ENCODE results near the gene BCL7C.

Gene BCL7C

DNA sequence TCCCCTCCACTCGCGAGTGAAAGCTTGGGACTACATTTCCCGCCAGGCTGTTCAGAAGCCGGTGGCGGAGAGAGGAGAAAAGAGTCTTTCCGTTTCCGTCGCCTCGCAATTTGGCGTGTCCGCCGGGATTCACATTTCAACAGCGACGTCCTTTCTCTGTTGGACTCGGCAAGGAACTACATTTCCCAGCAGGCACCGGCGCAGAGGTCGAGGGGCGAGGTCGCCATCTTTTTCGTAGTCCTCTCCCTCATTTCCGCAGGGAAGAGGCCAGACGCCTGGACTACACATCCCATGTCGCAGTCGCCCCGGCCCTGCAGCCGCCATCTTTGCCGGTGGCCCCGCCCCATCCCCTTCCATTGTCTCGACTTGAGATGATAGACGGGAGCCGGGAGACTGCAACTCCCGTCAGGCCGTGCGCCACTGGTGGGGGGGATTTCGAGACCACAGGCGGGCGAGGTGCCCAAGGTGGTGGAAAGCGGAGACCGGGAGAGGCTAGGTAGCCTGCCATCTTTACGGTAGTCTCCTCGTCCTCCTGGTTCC is 28.6 kb upstream of the BCL7C start:
- peak; percentile 98 for DNase-seq (ENCODE audit: low read depth)

DNA sequence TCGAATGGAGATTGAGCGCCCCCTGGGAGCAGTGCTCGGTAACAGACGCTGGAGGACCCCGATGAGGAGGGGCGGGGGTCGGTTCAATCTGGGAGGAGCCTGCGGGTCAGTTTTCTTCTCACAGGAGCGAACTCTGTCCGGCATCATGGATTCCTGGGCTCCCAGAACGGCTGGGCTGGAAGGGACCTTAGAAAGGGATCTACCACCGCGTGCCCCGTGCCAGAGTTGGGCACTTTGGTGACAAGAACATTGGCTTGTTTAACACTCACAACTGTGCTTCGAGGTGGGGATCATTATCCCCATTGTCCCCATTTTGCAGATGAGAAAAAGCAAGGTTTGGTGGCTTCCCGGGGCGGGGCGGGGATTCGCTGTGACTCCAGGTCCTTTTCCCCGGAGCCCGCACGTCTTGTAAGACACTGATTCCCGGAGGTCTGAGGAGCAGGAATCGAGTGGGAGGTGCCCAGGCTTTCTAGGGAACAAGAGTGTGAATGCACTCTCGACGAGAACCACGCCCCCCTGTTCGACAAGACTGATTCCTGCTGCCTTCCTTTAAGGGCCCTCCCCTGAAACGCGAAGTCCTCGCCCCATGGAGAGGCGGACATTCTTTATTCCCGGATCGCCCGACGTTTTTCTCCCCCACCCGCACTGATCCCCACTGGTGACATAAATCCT is 28.0 kb upstream of the BCL7C start:
- peak; percentile 76 for DNase-seq (ENCODE audit: low read depth)

DNA sequence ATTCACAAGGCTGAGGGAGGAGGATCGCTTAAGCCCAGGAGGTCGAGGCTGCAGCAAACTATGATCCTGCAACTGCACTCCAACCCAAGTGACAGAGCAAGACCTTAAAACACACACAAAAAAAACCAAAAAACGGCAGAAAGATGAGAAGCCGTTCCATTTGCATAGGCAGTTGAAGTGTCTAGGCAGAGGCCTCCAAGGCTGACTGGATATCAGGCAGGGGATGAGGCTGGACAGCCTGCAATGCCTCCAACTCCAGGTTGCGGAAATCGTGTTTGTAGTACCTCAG is 27.5 kb upstream of the BCL7C start:
- no peak for DNase-seq (ENCODE audit: low read depth)

DNA sequence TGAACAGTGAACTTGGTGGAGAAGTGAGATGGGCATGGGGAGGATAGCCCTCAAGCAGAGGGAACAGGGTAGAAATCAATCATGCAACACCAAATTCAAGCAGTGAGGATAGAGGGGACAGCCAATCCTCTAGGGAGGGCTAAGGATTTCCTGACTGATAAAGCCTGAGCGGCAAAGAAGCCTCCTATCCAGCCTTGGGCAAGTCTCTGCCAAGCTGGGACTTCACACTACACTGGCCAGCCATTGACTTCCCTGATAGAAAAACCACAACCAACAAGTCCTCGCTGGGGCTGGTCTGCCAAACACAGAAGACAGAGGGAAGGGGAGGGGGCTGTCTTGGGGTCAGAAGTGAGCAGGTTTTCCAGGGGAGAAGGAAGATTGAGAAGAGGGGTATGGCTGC is 27.0 kb upstream of the BCL7C start:
- no peak for DNase-seq (ENCODE audit: low read depth)

DNA sequence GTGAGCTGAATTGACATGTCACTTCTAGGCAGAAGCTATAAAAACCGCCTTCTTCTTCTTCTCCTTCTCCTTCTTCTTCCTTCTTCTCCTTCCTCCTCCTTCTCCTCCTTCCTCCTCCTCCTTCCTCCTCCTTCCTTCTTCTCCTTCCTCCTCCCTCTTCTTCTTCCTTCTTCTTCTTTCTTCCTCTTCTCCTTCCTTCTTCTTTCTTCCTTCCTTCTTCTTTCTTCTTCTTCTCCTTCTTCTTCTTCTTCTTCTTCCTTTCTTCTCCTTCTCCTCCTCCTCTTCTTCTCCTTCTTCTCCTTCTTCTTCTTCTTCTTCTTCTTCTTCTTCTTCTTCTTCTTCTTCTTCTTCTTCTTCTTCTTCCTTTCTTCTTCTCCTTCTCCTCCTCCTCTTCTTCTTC is 24.7 kb upstream of the BCL7C start:
- no peak for DNase-seq (ENCODE audit: low read depth)

DNA sequence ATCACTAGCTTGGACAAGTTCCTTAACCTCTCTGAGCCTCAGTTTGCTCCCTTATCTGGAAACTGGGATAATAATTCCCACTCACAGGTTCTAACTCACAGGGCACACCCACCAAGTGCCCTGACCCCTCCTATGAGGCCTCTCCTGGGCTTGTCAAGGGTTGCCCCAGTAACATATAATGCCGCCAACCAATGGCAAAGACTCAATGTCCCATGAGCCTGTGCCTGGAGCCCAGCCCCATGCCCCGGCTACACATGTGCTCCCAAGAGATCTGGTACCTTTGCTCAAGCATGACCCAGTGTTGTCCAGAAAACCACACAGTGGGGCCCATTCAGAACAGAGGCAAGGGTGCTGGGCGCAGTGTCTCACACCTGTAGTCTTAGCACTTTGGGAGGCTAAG is 21.0 kb upstream of the BCL7C start:
- DNase-seq (ENCODE audit: low read depth), result no peak

DNA sequence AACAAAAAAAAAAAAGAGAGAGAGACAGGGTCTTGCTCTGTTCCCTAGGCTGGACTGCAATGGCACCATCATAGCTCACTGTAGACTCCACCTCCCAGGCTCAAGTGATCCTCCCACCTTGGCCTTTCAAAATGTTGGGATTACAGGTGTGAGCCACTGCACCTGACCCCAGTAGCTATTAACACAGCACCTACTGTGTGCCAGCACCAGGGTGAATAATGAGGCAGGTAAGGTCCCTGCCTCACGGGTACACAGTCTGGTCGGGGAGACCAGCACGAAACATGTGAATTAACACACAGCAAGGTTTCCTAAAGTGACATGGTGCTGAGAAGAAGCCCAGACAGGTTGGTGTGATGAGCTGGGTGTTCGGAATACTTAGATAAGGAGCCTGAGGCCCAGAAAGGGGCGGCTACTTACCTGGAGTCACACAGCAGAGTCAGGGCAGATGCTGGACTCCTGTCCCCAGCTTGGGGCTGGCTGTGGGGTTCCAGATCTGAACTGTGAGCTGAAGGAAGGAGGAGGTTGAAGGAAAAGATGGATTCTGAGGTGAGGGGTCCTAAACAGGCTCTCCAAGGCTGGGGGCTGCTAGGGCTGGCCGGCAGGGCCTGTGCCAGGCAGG is 19.0 kb upstream of the BCL7C start:
- DNase-seq (ENCODE audit: low read depth), result no peak

DNA sequence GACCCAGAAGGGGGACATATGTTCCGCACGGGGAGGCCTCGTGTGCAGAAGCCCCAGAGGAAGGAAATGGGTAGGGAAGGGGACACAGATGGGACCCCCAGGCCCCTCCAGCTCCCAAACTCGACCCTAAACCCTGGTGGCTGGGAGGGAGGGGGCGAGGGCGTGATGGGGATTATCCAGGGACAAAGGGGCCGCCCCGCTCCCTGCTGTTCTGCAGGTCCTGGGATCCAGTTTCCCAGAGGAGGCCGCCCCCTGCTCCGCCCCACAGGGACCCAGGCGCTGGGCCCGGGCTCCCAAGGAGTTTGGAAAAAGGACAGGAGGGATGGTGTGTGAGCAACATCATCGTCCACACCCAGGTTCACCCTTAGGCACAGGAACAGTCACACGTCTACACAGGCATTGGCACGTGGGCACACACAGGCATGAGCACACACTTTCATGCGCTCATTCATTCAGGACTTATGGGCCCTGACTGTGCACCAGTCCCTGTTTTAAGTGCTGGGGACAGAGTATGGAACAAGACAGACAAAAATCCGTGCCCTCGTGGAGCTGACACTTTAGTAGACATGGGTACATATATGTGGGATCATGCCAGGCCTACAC is 16.7 kb upstream of the BCL7C start:
- DNase-seq (ENCODE audit: low read depth), result no peak

DNA sequence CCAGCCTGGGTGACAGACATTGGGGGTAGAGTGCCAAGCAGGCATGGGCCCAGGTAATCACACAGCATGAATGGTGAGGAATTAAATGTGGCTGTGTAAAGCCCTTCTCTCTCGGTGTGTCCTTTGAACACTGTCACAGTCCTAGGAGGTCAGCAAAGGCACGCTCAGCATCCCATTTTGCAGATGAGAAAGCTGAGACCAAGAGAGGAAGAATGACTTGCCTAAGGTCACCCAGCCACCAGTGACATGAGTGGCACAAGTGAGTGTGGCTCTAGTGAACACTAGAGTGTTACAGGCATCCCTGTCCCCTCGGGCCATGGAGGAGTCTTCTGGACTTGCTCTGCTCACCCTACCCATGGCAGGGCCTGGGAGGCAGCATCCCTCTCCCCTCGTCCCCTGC is 13.2 kb upstream of the BCL7C start:
- no peak for DNase-seq (ENCODE audit: low read depth)

DNA sequence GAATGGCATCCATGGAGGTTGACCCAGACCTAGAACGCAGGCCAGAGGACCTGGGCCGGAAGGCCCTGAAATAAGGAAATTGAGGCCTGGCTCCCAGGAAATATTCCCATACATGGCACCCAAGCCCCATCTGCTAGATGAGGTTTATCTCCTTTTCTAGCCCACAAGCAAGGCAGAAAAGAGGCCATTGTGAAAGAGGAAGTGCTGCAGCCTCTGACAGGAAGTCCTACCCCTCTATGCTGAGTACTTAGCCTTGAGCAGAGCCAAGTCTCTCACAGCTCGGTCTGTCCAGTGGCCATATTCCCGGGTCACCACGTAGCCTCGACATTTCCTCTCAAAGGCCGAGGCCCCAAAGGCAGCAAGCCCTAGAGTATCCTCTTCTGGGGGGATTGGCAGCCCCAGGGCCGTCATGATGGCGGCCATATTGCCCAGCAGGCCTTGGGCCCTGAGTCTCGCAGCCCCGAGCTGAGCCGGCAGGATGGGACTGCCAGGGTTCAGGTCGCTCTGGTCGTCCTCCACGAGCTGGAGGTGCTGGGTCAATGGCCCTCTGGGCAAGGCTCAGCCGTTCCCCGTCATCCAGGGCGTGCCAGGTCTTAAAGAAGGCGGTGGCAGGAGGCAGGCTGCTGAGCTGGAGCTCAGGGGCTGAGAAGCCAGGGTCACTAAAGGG is 10.4 kb upstream of the BCL7C start:
- no peak for DNase-seq (ENCODE audit: low read depth)

DNA sequence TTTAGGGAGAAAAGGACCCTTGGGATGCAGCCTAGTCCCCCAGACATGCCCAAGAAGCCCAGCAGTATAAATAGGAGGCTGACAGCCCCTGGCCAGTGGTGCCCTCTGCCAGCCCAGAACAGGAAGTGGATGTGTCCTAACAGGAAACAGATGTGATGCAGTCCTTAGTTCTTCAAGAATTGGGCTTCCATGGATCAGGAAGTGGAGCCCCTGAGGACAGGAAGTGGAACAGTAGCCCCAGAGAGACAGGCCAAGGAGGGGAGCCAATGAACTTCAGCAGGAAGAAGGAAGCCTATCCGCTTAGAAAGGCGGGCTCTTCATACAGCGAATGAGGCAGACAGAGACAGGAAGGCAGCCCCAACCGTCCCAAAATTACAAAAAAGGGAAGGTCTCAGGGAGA is 9.7 kb upstream of the BCL7C start:
- no peak for DNase-seq (ENCODE audit: low read depth)

DNA sequence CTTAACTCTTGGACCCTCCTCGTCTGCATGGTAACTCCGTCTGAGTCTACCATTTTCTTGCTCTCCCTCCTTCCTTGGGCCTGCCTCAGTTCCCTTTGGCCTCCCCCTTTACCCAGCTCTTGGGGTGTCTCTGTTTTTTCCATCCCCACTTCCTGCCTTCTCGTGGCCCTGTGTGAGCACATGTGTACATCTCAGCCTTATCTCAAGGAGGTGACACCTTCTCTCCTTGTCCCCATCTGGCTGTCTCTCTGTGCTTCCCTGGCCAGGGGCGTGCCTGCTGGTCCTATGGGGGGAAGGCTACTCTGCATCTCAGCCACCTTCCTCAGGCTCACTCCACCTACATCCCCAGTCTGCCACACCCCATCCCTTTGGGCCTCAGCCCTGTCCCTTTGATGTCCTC is 9.1 kb upstream of the BCL7C start:
- no peak for DNase-seq (ENCODE audit: low read depth)

DNA sequence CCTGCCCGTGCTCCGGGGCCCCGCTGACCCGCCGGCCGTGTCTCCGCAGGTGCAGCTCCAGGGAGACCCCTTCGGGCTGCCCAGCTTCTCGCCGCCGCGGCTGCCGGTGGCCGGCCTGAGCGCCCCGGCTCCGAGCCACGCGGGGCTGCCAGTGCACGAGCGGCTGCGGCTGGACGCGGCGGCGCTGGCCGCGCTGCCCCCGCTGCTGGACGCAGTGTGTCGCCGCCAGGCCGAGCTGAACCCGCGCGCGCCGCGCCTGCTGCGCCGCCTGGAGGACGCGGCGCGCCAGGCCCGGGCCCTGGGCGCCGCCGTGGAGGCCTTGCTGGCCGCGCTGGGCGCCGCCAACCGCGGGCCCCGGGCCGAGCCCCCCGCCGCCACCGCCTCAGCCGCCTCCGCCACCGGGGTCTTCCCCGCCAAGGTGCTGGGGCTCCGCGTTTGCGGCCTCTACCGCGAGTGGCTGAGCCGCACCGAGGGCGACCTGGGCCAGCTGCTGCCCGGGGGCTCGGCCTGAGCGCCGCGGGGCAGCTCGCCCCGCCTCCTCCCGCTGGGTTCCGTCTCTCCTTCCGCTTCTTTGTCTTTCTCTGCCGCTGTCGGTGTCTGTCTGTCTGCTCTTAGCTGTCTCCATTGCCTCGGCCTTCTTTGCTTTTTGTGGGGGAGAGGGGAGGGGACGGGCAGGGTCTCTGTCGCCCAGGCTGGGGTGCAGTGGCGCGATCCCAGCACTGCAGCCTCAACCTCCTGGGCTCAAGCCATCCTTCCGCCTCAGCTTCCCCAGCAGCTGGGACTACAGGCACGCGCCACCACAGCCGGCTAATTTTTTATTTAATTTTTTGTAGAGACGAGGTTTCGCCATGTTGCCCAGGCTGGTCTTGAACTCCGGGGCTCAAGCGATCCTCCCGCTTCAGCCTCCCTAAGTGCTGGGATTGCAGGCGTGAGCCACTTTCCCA is 8.4 kb upstream of the BCL7C start:
- DNase-seq (ENCODE audit: low read depth), result peak; percentile 43

DNA sequence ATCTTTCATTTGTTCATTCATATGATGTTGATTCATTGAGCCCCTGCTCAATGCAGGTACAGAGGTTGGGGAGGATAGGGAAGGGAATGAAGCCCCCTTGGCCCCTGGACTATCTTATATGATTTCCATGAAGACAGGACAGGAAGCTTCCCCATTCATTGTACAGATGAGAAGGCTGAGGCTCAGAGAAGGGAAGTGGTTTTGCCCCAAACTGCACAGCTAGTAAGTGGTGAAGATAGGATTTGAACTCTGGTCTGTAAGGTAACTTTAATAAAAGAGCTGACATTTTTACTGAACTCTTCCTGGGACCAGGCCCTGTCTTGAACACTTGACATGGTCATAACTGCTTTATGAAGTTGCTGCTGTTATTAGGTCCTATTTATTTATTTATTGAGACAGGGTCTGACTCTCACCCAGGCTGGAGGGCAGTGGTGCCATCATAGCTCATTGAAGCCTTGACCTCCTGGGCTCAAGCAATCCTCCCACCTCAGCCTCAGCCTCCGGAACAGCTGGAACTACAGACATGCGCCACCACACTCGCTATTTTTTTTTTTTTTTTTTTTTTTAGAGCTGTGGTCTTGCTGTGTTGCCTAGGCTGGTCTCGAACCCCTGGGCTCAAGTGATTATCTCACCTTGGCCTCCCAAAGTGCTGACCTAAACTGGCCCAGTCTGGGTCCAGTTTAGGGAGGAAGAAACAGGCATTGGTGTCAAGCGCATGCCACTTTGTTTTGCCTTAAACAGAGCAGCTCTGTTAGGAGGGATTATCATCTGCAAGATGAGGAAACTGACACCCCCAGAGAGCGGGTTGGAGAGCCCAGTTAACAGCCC is 7.5 kb upstream of the BCL7C start:
- DNase-seq (ENCODE audit: low read depth), result no peak

DNA sequence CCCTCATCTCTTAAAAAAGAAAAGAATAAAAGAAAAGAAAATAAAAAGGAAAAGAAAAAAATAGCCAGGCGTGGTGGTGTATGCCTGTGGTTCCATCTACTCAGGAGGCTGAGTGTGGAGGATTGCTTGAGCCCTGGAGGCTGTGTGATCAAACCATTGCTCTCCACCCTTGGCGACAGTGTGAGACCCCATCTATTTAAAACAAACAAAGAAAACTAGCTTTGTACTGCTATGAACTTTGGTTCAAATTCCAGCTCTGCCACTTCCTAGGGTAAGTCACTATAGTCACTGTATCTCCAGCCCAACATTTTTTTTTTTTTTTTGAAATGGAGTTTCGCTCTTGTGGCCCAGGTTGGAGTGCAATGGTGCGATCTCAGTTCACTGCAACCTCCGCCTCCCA is 6.7 kb upstream of the BCL7C start:
- no peak for DNase-seq (ENCODE audit: low read depth)

DNA sequence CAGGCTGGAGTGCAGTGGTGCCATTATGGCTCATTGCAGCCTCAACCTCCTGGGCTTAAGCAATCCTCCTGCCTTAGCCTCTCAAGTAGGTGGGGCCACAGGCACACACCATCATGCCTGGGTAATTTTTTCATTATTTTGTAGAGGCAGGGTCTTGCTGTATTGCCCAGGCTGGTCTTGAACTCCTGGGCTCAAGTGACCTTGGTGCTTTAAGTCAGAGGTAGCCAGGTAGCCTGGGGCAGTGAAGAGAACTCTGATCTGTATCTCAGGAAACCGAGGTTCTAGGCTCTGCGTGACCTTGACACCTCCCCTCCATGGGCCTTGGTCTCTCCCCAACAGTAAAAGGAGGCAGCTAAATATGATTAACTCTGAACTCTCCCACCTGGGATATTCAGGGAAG is 5.9 kb upstream of the BCL7C start:
- DNase-seq (ENCODE audit: low read depth), result no peak

DNA sequence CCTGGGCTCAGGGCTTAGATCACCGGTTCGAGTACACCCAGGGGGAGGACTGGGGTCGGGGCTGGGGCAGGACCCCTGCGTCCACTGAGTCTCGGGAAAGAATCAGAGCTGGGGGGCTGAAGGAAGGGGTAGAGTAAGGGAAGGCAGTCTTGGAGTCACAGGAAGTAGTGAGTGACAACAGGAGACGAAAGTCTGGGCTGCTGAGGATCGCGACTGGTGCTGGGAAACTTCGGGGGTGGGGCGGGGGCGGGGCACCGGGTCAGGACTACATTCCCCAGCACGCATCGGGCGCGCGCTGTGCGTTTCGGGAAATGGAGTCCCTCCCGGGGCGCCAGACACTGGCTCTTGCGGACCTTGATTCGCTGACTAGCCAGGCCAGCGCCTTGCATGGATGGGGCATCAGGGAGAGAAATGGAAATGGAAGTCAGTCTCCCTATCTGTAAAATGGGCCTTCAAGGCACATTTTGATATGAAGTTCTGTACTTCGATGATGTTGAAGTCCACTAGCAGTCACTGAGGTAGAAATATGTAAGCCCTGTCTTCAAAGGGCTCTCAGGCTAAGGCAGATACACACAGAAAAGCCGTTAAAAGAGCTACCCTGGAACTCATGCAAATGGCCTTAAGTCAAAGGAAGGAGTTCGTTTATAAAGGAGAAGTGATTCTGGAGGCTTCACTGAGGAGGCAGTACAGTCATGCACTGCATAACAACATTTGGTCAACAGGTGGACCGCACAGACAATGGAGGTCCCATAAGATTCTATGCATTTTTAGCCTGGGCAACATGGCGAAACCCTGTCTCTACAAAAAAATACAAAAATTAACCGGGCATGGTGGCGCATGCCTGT is 3.2 kb upstream of the BCL7C start:
- DNase-seq (ENCODE audit: low read depth), result peak; percentile 62

DNA sequence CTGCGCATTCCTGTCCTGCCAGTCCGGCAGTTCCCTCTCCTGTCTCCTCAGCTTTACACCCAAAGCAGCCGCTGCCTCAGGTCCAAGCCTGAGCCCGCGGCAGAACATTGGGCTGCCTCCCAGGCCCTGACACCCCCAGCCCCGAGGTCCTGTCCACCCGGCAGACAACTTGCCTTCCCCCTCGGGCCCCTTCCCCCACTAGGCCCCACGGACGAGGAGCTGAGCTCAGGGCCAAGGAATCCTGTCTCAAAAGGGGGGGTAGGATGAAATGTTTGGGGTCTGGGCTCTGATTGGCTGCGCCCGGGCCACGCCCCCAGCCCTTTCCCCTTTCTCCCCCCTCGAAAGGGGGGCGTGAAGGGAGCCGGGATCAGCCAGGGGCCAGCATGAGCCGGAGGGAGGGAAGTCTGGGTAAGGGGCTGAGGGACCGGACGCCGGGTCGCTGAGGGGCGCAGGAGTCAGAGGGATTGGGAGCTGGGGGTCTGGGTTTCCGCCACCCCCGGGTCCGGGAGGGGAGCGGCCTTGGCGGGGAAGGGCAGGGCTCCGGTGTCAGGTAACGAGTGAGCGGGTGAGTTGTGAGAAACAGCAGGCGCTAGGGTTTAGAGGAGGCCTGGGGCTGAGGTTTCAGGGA is 2.5 kb upstream of the BCL7C start, which contains the start of gene CTF1:
Gene CTF1 (plus strand): TSS at position 354 of the 628 bp plus-strand sequence. CDS start 30 bp downstream, at position 384.
- DNase-seq (ENCODE audit: low read depth), result no peak

DNA sequence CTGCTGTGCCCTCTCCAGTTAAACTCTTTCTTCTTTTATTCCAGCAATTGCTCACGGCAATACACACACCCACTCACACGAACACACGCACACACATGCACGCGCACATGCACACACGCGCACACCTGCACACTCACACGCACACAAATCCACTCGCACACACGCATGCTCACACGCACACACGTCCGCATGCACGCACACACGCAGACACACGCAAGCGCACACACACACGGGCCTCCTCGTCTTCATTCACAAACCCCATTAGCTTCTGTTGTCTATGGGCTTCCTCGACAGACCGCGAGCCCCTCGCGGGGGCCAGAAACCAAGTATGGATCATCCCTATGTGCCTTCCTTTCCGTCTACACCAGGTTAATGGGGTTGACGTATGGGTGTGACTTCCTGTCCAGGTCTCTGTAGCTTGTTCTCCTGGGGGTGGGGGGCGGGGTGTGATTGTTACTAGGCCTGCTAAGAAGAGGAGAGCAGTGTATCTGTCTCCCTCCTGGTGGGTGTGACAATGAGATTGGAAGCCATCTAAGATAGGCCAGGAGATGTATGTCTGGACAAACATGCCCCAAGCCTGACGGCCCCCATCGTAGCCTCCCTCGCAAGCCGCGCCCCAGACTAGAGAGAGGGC is 1.9 kb upstream of the BCL7C start:
- no peak for DNase-seq (ENCODE audit: low read depth)
